K562 (cell line): ENCODE data around the gene TSEN34. TPM values are rescaled to one million over a fixed set of nuclear protein-coding genes. Genes with fewer than 3 reads are reported as not detected.

ENCODE experiments used
- ATAC-seq: fragments of 200-7000 bp; cut with Tn5 transposase; 3 replicates; pipeline ENCODE4 v1.9.1; 2020; ENCODE audit warnings: moderate library complexity
- BruUV-seq: library from RNA; stranded (reverse); fragments of 400-500 nt; replicated peaks from 2 replicates; lab custom pipeline; 2021; lab: Mats Ljungman, UMichigan
- CTCF ChIA-PET: fragments of 300-600 bp; formaldehyde crosslinking; extraction: SDS; loops from one replicate; lab custom pipeline; 2021; ENCODE audit warnings: low intra/inter-chr PET ratio; lab: Yijun Ruan, JAX
- POLR2A ChIA-PET: fragments of 300-600, 350-650 bp; sonication (Branson Sonifier 250); formaldehyde crosslinking; extraction: SDS; loops from one replicate; lab custom pipeline; 2021; ENCODE audit warnings: antibody characterized with exemption, inconsistent platforms; lab: Yijun Ruan, JAX
- DNase-seq, 4 experiments: peaks; one replicate each; pipeline versions ENCODE4 v3.0.0 to v3.0.0-alpha.2; 2011 to 2018; ENCODE audit warnings: low spot score in 3 of 4, mixed read lengths in 3 of 4; ENCODE audit errors: extremely low read depth in 1 of 4
- FAIRE-seq: peaks from 2 replicates; lab custom pipeline; 2011; peaks lifted over from hg19 to GRCh38; lab: Jason Lieb, UNC
- H2AFZ ChIP-seq: 2 replicates; pipeline ENCODE4 v1.6.0; 2011; ENCODE audit warnings: low read depth, low read length, control low read depth, inconsistent platforms
- H3K27ac ChIP-seq: fragments of 200-600 bp; 3 replicates; pipeline ENCODE4 v1.8.0; 2011; ENCODE audit warnings: low read depth, mild to moderate bottlenecking, control low read depth, inconsistent platforms, low read length, moderate library complexity, mixed read lengths; ENCODE audit errors: extremely low read depth
- H3K27me3 ChIP-seq, 2 experiments: fragments of 300-600 bp in 1 of 2; 2 replicates in 1 of 2; 3 replicates in 1 of 2; pipeline versions ENCODE4 v1.6.0 to v1.8.0; 2011; ENCODE audit warnings: inconsistent platforms in 2 of 2, low read length in 2 of 2, mild to moderate bottlenecking in 1 of 2, mixed read lengths in 1 of 2, moderate library complexity in 1 of 2; ENCODE audit not compliant: control insufficient read depth in 2 of 2, insufficient read depth in 2 of 2
- H3K36me3 ChIP-seq: fragments of 300-600 bp; 3 replicates; pipeline ENCODE4 v1.8.0; 2011; ENCODE audit warnings: mild to moderate bottlenecking, low read length, inconsistent platforms; ENCODE audit not compliant: control insufficient read depth, insufficient read depth
- H3K4me1 ChIP-seq, 2 experiments: fragments of 200-600 bp in 1 of 2; replicated peaks in 1 of 2; 2 replicates in 1 of 2; 3 replicates in 1 of 2; pipeline versions ENCODE4 v1.5.1 to v1.8.0; 2011; ENCODE audit warnings: inconsistent platforms in 2 of 2, low read length in 2 of 2, mild to moderate bottlenecking in 1 of 2, mixed read lengths in 1 of 2, moderate library complexity in 1 of 2; ENCODE audit not compliant: control insufficient read depth in 2 of 2, insufficient read depth in 2 of 2
- H3K4me2 ChIP-seq: 2 replicates; pipeline ENCODE4 v1.6.1; 2011; ENCODE audit warnings: low read length, control low read depth, inconsistent platforms, mixed read lengths; ENCODE audit not compliant: insufficient read depth
- H3K4me3 ChIP-seq: fragments of 200-600 bp; sonication (generic), shearing (Covaris generic); 2 replicates; pipeline ENCODE4 v1.5.1; 2016; ENCODE audit warnings: control low read depth, inconsistent platforms
- H3K79me2 ChIP-seq: fragments of 200-600 bp; 3 replicates; pipeline ENCODE4 v1.8.0; 2011; ENCODE audit warnings: low read length, inconsistent platforms; ENCODE audit not compliant: control insufficient read depth, insufficient read depth
- H3K9ac ChIP-seq, 2 experiments: 2 replicates each; pipeline versions ENCODE4 v1.6.0 to v1.6.1; 2011; ENCODE audit warnings: low read depth in 2 of 2, low read length in 2 of 2, control low read depth in 1 of 2, inconsistent platforms in 1 of 2, mild to moderate bottlenecking in 1 of 2, mixed read lengths in 1 of 2; ENCODE audit not compliant: insufficient read depth in 1 of 2
- H3K9me1 ChIP-seq: one replicate; pipeline ENCODE4 v1.6.0; 2011; ENCODE audit warnings: inconsistent platforms, mild to moderate bottlenecking, low read length, moderate library complexity; ENCODE audit not compliant: control insufficient read depth, insufficient read depth
- H3K9me3 ChIP-seq: replicated peaks from 2 replicates; pipeline ENCODE4 v1.5.1; 2011; ENCODE audit warnings: low read depth, low read length, inconsistent platforms; ENCODE audit not compliant: control insufficient read depth, insufficient read depth
- H4K20me1 ChIP-seq: replicated peaks from 2 replicates; pipeline ENCODE4 v1.6.1; 2011; ENCODE audit warnings: low read length, inconsistent platforms, mixed read lengths; ENCODE audit not compliant: control insufficient read depth, insufficient read depth
- CTCF ChIP-seq, 3 experiments: IDR thresholded peaks in 2 of 3; conservative IDR thresholded peaks in 1 of 3; 2 replicates each; pipeline ENCODE4 v1.5.1; 2011 to 2012; ENCODE audit warnings: low read length in 3 of 3, mild to moderate bottlenecking in 3 of 3, control low read depth in 2 of 3, improper control_type of control experiment in 1 of 3, inconsistent platforms in 1 of 3, low read depth in 1 of 3, mixed read lengths in 1 of 3, moderate library complexity in 1 of 3; ENCODE audit not compliant: insufficient read depth in 2 of 3
- MYNN ChIP-seq, 2 experiments: sonication (generic); formaldehyde crosslinking in 1 of 2; IDR thresholded peaks; 2 replicates each; pipeline versions ENCODE4 v1.5.0 to v1.6.1; 2016 to 2020; ENCODE audit warnings: antibody characterized with exemption in 1 of 2, missing genetic modification reagents in 1 of 2
- POLR2AphosphoS2 ChIP-seq: IDR thresholded peaks from 2 replicates; pipeline ENCODE4 v1.6.1; 2012; ENCODE audit warnings: low read length, improper control_type of control experiment
- POLR2G ChIP-seq: fragments of 200-400 bp; formaldehyde crosslinking; IDR thresholded peaks from 2 replicates; pipeline ENCODE4 v1.6.1; 2017; ENCODE audit warnings: low read depth, mild to moderate bottlenecking, antibody characterized with exemption, low read length, moderate library complexity
- RBFOX2 ChIP-seq: fragments of 200-400 bp; formaldehyde crosslinking; IDR thresholded peaks from 2 replicates; pipeline ENCODE4 v1.6.1; 2017; ENCODE audit warnings: low read depth, mild to moderate bottlenecking, low read length, moderate library complexity
- WGBS: fragments of 100-300 bp; shearing (Covaris generic); methylation state at CpG from one replicate; pipeline ENCODE4 v1.1.6; 2016; ENCODE audit warnings: low coverage, mixed read lengths; ENCODE audit not compliant: insufficient coverage; ENCODE audit errors: missing lambda C conversion rate; 5-methylcytosine and 5-hydroxymethylcytosine counted together
- in situ Hi-C: fragments of 300-500 bp; cut with MboI; formaldehyde crosslinking; loops from 4 replicates; pipeline ENCODE4 v1.15.0; 2018; ENCODE audit warnings: inconsistent platforms, mixed read lengths
- intact Hi-C: fragments of 100-400 bp; cut with micrococcal nuclease; formaldehyde crosslinking; loops from 2 replicates; pipeline ENCODE4 v1.14.2; 2022
- polyA plus RNA-seq, 8 experiments: library from polyadenylated mRNA; depleted of rRNA in 4 of 8; stranded (reverse) in 5 of 8; unstranded in 3 of 8; fragments of >200 nt; fragmentation: Nextera tagmentation in 2 of 8; fragmentation: Illumina TruSeq in 1 of 8; extraction: Ambion mirVana in 2 of 8; extraction: Trizol in 1 of 8; gene quantifications; 2 replicates each; pipeline versions ENCODE4 v1.2.1 to v1.2.3, GENCODE V29; 2011 to 2014; ENCODE audit warnings: inconsistent platforms in 1 of 8, missing spikeins in 1 of 8
- total RNA-seq, 7 experiments: library from RNA; depleted of rRNA in 6 of 7; stranded (reverse); fragments of >200 nt in 6 of 7; fragmentation: Illumina TruSeq in 2 of 7; extraction: Trizol in 2 of 7; gene quantifications; 2 replicates each; pipeline versions ENCODE4 v1.2.1 to v1.2.3, GENCODE V29; 2011 to 2021; ENCODE audit warnings: low replicate concordance in 1 of 7
- TF ChIP-seq, protein P1 (sequence below): sonication (generic); formaldehyde crosslinking; IDR thresholded peaks from 2 replicates; pipeline ENCODE4 v1.8.1; 2023; ENCODE audit warnings: mild to moderate bottlenecking, missing genetic modification reagents

The TSEN34 gene
- total and polyA plus RNA-seq, 9 of the 15 experiments (the other 6 are each of a cell fraction or from before 2014, with no cell fraction given) = 3.1 to 57.6 (median 29.5) TPM

DNA sequence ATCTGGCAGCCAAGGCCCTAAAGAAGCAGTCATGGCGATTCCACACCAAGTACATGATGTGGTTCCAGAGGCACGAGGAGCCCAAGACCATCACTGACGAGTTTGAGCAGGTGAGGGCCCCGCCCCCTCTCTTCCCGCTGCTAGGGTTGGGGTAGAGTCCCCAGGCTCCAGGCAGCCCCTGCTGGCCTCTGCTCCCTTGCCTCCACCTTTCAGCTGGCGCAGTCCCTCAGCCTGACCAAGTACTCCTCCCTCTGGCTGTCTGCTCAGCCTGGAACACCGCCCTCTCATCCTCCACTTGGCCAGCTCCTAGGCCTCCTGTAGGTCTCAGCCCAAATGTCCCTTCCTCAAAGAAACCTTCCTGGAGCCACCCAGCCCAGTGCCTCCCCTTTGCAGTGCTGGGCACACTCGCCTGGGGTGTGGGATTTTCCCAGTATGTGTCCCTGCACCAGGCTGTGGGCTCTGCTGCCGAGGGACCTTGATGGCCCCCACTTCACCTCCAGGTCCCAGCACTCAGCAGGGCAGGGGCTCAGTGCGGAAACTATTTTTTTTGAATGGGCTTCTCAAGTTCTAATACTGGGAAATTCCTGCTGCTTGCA lies 37.3 kb upstream of the TSEN34 start:
- no TSS peak for BruUV-seq

More for the DNA sequence above, 37.3 kb upstream of the TSEN34 start:
- POLR2A ChIA-PET = interaction anchor here (0.5 to 1.1 kb wide), 3 partner anchors 17 to 85 kb away, joined by 3 to 4 read pairs (median 3); partner anchors contain the start of genes PRPF31 and TFPT
- no peaks in the 10 kb centered on the region for H3K9me3 ChIP-seq
- CTCF ChIA-PET = interaction anchor here (0.6 kb wide), 1 partner anchor 24 kb away, joined by 3 read pairs; no protein-coding TSS in a partner anchor
- no peaks in the 10 kb centered on the region; the same call in 1 of the 2 replicates for H4K20me1 ChIP-seq
- no peaks in the 10 kb centered on the region for H3K27me3 ChIP-seq
- FAIRE-seq = no peak
- in situ Hi-C loops (no loop called here), intact Hi-C loops (no loop called here)
- 93% methylated on average over 9 of the region's 10 CpGs for WGBS
- H3K27ac ChIP-seq = no peak overlapping the region
- H2AFZ ChIP-seq = no peak overlapping the region
- DNase-seq = no peak
- TF ChIP-seq POLR2AphosphoS2 (peak; percentile 47; the same call in 1 of the 2 replicates), MYNN (IDR thresholded peaks at IDR 0.05) (peak; percentile 10; the same call in 1 of the 2 replicates), MYNN (CRISPR knock-in tag; IDR thresholded peaks at IDR 0.05) (no peak), POLR2G (peak; percentile 60), RBFOX2 (peak; percentile 51; the same call in 1 of the 2 replicates), CTCF (IDR thresholded peaks at IDR 0.05 in 2 of 3, conservative IDR thresholded peaks at IDR 0.05 in 1 of 3; ENCODE audit: insufficient read depth in 2 of 3, low read depth in 1 of 3, low read length in 3 of 3) (no peak)
- TF ChIP-seq, protein P1, sequence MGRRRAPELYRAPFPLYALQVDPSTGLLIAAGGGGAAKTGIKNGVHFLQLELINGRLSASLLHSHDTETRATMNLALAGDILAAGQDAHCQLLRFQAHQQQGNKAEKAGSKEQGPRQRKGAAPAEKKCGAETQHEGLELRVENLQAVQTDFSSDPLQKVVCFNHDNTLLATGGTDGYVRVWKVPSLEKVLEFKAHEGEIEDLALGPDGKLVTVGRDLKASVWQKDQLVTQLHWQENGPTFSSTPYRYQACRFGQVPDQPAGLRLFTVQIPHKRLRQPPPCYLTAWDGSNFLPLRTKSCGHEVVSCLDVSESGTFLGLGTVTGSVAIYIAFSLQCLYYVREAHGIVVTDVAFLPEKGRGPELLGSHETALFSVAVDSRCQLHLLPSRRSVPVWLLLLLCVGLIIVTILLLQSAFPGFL = no peak
- peaks cover 7 to 8% of the 10 kb centered on the region in 2 experiments; a peak in 4 of 5 replicates for H3K4me1 ChIP-seq
- H3K79me2 ChIP-seq = peaks cover 9% of the 10 kb centered on the region; the same call in 2 of the 3 replicates
- peak; percentile 11; the same call in 1 of the 3 replicates for ATAC-seq
- no peaks in the 10 kb centered on the region for H3K9me1 ChIP-seq
- peaks cover 91% of the 10 kb centered on the region for H3K36me3 ChIP-seq
- H3K4me3 ChIP-seq = no peak overlapping the region
- H3K4me2 ChIP-seq = no peak overlapping the region
- peak overlapping the region in 1 of 2 experiments; percentile 31; a peak in 1 of 4 replicates for H3K9ac ChIP-seq
